GM19025 (cell line): ENCODE data around the gene VAMP8.
"Not testable (repeated sequence)": the region's sequence is repeated elsewhere in the genome, so short reads cannot be mapped to it uniquely, and the experiment has no call there.

Experiments used
- ATAC-seq: cut with Tn5 transposase; IDR thresholded peaks from one replicate; pipeline ENCODE4 v1.9.1; 2021; ENCODE audit warnings: mild to moderate bottlenecking, low read depth, moderate library complexity; ENCODE audit not compliant: unreplicated experiment

Gene VAMP8

GRCh38 chr2:85577386-85578242, at the start of gene VAMP8:
Gene VAMP8 (plus strand): TSS chr2:85577586. CDS start chr2:85577647, 61 bp downstream.
- peak; percentile 74 for ATAC-seq

GRCh38 chr2:85527787-85528186, 49.6 kb upstream of the VAMP8 start:
- no peak for ATAC-seq

DNA sequence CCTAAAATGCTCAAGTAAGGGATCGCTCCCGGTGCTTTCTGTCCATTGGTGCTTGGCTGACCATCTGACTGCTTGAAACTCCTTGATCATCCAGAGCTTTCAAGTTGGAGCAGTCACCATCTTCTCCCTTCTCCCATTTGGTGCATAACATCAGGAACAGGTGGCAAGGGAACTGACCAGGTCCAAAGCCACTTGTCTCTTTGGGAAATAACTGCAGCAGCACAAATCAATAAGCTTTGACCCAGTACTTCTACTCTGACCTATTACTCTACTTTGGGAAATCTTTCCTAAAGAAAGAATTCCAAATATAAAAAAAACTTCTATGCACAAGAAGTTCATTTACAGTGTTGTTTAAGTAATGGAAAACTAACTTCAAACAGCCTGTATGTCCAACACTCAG, 49.0 kb upstream of the VAMP8 start:
- no peak for ATAC-seq

DNA sequence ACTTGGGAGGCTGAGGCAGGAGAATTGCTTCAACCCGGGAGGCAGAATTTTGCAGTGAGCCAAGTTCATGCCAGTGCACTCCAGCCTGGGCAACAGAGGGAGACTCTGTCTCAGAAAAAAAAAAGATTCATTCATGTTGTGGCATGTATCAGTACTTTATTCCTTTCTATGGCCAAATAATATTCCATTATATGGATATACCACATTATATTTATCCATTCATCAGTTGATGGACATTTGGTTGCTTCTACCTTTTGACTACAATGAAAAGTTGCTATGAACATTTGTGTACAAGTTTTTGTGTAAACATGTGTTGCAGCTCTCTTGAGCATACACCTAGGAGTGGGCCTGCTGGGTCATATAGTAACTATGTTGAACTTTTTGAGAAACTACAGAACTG, 47.6 kb upstream of the VAMP8 start:
- no peak for ATAC-seq

DNA sequence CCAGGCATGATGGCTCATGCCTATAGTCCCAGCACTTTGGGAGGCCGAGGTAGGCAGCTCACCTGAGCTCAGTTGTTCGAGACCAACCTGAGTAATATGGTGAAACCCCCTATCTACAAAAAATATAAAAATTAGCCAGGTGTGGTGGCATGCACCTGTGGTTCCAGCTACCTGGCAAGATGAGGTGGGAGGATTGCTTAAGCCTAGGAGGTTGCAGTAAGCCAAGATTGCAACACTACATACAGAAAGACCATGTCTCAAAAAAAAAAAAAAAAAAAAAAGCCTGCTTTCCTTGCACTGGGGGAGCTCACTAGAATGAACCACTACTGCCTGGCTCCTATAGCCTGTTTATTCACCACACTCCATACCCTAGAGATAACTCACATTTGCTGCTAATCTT, 45.8 kb upstream of the VAMP8 start:
- no peak for ATAC-seq

- no peak for ATAC-seq
Measured at GRCh38 chr2:85534099-85534498, 43.3 kb upstream of the VAMP8 start.

GRCh38 chr2:85534881-85535280, 42.5 kb upstream of the VAMP8 start:
- no peak for ATAC-seq

GRCh38 chr2:85536479-85536878, 40.9 kb upstream of the VAMP8 start:
- ATAC-seq: no peak

- no peak for ATAC-seq
Measured at GRCh38 chr2:85537600-85538506, 39.5 kb upstream of the VAMP8 start.

GRCh38 chr2:85538507-85539360, 38.7 kb upstream of the VAMP8 start, which contains the start of gene MAT2A:
Gene MAT2A (plus strand): TSS chr2:85539168. CDS start chr2:85539288, 120 bp downstream.
- ATAC-seq: peak; percentile 69

GRCh38 chr2:85539361-85540132, 37.8 kb upstream of the VAMP8 start:
- peak; percentile 30 for ATAC-seq

GRCh38 chr2:85540133-85540648, 37.2 kb upstream of the VAMP8 start:
- no peak for ATAC-seq

GRCh38 chr2:85541262-85541661, 36.1 kb upstream of the VAMP8 start:
- ATAC-seq: no peak

DNA sequence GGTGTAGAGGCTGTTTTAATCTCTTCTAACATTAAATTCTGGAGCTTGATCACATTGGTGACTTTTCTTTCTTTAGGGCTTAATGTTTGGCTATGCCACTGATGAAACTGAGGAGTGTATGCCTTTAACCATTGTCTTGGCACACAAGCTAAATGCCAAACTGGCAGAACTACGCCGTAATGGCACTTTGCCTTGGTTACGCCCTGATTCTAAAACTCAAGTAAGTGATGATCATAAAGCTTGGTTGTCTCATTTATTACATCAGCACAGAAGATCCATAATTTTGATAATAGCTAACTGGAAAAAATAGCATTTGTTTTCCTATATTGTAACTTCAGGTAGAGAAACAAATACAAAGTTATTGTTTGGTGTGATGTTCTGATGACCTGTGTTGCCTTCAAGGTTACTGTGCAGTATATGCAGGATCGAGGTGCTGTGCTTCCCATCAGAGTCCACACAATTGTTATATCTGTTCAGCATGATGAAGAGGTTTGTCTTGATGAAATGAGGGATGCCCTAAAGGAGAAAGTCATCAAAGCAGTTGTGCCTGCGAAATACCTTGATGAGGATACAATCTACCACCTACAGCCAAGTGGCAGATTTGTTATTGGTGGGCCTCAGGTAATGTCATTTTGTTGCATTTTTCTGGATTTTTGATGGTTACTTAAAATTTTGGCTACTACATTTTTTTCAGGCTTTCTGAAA, 35.5 kb upstream of the VAMP8 start:
- no peak for ATAC-seq

DNA sequence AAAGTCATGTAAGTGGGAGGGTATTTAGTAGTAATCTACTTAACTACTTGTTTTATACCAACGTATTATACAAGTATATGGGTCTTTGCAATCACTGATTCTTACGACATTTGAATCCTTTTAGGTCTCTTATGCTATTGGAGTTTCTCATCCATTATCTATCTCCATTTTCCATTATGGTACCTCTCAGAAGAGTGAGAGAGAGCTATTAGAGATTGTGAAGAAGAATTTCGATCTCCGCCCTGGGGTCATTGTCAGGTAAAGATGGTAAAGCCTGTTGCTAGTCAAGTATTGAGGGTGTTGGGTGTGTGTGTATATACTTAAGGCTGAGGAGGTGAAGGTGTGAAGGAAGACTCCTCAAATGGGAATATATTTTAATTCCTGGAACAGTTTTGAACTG, 34.6 kb upstream of the VAMP8 start:
- no peak for ATAC-seq

DNA sequence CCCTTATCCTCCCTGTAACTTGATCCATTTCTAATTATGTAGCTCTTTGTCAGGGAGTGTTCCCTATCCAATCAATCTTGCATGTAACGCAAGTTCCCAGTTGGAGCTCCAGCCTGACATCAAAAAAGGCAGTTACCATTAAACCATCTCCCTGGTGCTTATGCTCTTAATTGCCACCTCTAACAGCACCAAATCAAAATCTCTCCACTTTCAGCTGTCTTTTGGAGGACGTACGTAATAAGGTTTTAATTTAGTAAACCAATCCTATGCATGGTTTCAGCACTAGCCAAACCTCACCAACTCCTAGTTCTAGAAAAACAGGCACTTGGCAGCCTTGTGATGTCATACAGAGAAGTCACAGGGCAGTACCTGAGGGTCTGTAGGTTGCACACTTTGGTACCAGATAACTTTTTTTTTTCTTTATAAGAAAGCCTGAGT, 33.1 kb upstream of the VAMP8 start:
- not testable (repeated sequence) for ATAC-seq

GRCh38 chr2:85544915-85545779, 32.2 kb upstream of the VAMP8 start:
- ATAC-seq: not testable (repeated sequence)

DNA sequence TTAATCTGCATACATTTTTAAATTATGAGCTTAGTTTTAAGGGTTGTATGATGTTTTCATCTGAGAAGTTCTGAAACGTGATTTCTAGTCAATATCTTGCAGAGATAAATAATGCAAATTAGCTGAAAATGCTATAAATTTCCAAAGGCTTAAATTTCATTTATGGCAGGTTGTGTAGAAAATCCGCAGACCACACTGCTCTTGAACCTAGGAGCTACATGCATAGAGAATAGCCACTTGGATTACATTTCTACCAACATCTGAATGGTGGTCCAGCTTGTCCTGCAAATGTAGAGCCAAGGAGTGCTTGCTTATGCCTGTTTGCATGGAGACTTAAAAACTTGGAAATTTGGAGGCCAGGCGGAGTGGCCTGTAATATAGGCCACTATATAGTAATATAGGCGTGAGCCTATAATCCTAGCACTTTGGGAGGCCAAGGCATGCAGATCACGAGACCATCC, 31.6 kb upstream of the VAMP8 start:
- no peak for ATAC-seq
